GM12878 (cell line): ENCODE data around the gene ARRDC5. TPM values are rescaled to one million over a fixed set of nuclear protein-coding genes. Genes with fewer than 3 reads are reported as not detected.
"Not testable (repeated sequence)": the region's sequence is repeated elsewhere in the genome, so short reads cannot be mapped to it uniquely, and the experiment has no call there.

Experiments
- ATAC-seq: fragments of 200-7000 bp; cut with Tn5 transposase; 3 replicates; pipeline ENCODE4 v1.9.1; 2020; ENCODE audit warnings: mild to moderate bottlenecking, moderate library complexity
- BruUV-seq: library from RNA; stranded (reverse); fragments of 400-500 nt; replicated peaks from 2 replicates; lab custom pipeline; 2021; lab: Mats Ljungman, UMichigan
- CTCF ChIA-PET: fragments of 300-600 bp; sonication (Branson Sonifier 250); formaldehyde crosslinking; extraction: SDS; loops from one replicate; lab custom pipeline; 2021; ENCODE audit warnings: inconsistent platforms; lab: Yijun Ruan, JAX
- POLR2A ChIA-PET: fragments of 350-600 bp; formaldehyde crosslinking; extraction: SDS; loops from one replicate; lab custom pipeline; 2021; ENCODE audit warnings: inconsistent platforms; lab: Charles Lee
- RAD21 ChIA-PET: fragments of 300-600 bp; sonication (Branson Sonifier 250); formaldehyde crosslinking; loops from one replicate; lab custom pipeline; 2023; ENCODE audit warnings: antibody characterized with exemption; ENCODE audit not compliant: unreplicated experiment; lab: Charles Lee
- SMC1A ChIA-PET: fragments of 300-600 bp; sonication (Branson Sonifier 250); formaldehyde crosslinking; loops from one replicate; lab custom pipeline; 2023; ENCODE audit not compliant: unreplicated experiment, uncharacterized antibody; lab: Charles Lee
- DNase-seq: peaks from one replicate; pipeline ENCODE4 v3.0.0-alpha.2; 2011; ENCODE audit warnings: low read depth, low spot score
- FAIRE-seq: peaks from 3 replicates; lab custom pipeline; 2011; peaks lifted over from hg19 to GRCh38; lab: Jason Lieb, UNC
- H2AFZ ChIP-seq: 2 replicates; pipeline ENCODE4 v1.6.0; 2011; ENCODE audit warnings: low read depth, low read length, control low read depth; ENCODE audit not compliant: control insufficient read depth
- H3K27ac ChIP-seq: 2 replicates; pipeline ENCODE4 v1.5.1; 2011; ENCODE audit warnings: control low read depth; ENCODE audit not compliant: control insufficient read depth, insufficient read depth
- H3K27me3 ChIP-seq, 2 experiments: replicated peaks in 1 of 2; 2 replicates each; pipeline versions ENCODE4 v1.6.0 to v1.6.1; 2011; ENCODE audit warnings: low read length in 1 of 2; ENCODE audit not compliant: control insufficient read depth in 2 of 2, insufficient read depth in 2 of 2
- H3K36me3 ChIP-seq, 2 experiments: 2 replicates each; pipeline ENCODE4 v1.5.1; 2011; ENCODE audit warnings: low read length in 1 of 2; ENCODE audit not compliant: control insufficient read depth in 2 of 2, insufficient read depth in 2 of 2
- H3K4me1 ChIP-seq: 2 replicates; pipeline ENCODE4 v1.6.1; 2011; ENCODE audit warnings: mild to moderate bottlenecking, low read length, moderate library complexity, mixed read lengths; ENCODE audit not compliant: control insufficient read depth, insufficient read depth
- H3K4me2 ChIP-seq: 2 replicates; pipeline ENCODE4 v1.6.0; 2011; ENCODE audit warnings: control low read depth; ENCODE audit not compliant: control insufficient read depth, insufficient read depth
- H3K4me3 ChIP-seq: fragments of 200-600 bp; sonication (generic); 2 replicates; pipeline ENCODE4 v1.5.1; 2016
- H3K79me2 ChIP-seq: 2 replicates; pipeline ENCODE4 v1.6.0; 2011; ENCODE audit warnings: low read length; ENCODE audit not compliant: control insufficient read depth, insufficient read depth
- H3K9ac ChIP-seq: 2 replicates; pipeline ENCODE4 v1.8.0; 2011; ENCODE audit warnings: low read length, control low read depth, mixed read lengths; ENCODE audit not compliant: control insufficient read depth, insufficient read depth
- H3K9me3 ChIP-seq: replicated peaks from 3 replicates; pipeline ENCODE4 v1.5.1; 2011; ENCODE audit warnings: mild to moderate bottlenecking, low read length; ENCODE audit not compliant: control insufficient read depth, insufficient read depth
- H4K20me1 ChIP-seq: 2 replicates; pipeline ENCODE4 v1.6.0; 2011; ENCODE audit not compliant: control insufficient read depth, insufficient read depth
- EP300 ChIP-seq, 2 experiments: fragments of 150-350 bp in 1 of 2; IDR thresholded peaks; 2 replicates each; pipeline ENCODE4 v1.6.1; 2011 to 2012; ENCODE audit warnings: low read depth in 2 of 2, low read length in 2 of 2, borderline replicate concordance in 1 of 2, improper control_type of control experiment in 1 of 2, inconsistent platforms in 1 of 2; ENCODE audit not compliant: control insufficient read depth in 1 of 2
- GABPA ChIP-seq: IDR thresholded peaks from 2 replicates; pipeline ENCODE4 v1.6.1; 2014; ENCODE audit warnings: antibody characterized with exemption, low read depth, mild to moderate bottlenecking, inconsistent platforms
- POLR2A ChIP-seq: IDR thresholded peaks from 2 replicates; pipeline ENCODE4 v1.6.1; 2011; ENCODE audit warnings: low read depth, mild to moderate bottlenecking, low read length
- POLR2AphosphoS2 ChIP-seq: IDR thresholded peaks from 2 replicates; pipeline ENCODE4 v1.6.1; 2011; ENCODE audit warnings: low read depth, mild to moderate bottlenecking, low read length, improper control_type of control experiment, moderate library complexity
- YBX1 ChIP-seq: fragments of 450-650 bp; IDR thresholded peaks from 2 replicates; pipeline ENCODE4 v1.6.1; 2016; ENCODE audit warnings: antibody characterized with exemption
- WGBS: methylation state at CpG from one replicate; pipeline ENCODE4 v1.1.6; 2016; ENCODE audit warnings: low lambda C conversion rate; ENCODE audit not compliant: insufficient replicate concordance, insufficient coverage; ENCODE audit errors: missing lambda C conversion rate; 5-methylcytosine and 5-hydroxymethylcytosine counted together
- in situ Hi-C: fragments of 300-500 bp; cut with MboI; formaldehyde crosslinking; loops from 9 replicates; pipeline ENCODE4 v1.14.3; 2018; ENCODE audit warnings: mixed read lengths
- intact Hi-C: fragments of 100-400 bp; cut with micrococcal nuclease; formaldehyde crosslinking; loops from one replicate; pipeline ENCODE4 v1.14.2; 2022; ENCODE audit not compliant: unreplicated experiment
- polyA plus RNA-seq, 11 experiments: library from polyadenylated mRNA; depleted of rRNA in 4 of 11; unstranded in 6 of 11; stranded (reverse) in 5 of 11; fragments of >200 nt; fragmentation: Nextera tagmentation in 4 of 11; fragmentation: Illumina TruSeq in 1 of 11; extraction: Ambion mirVana in 4 of 11; extraction: Trizol in 1 of 11; gene quantifications; 1 replicate in 1 of 11; 2 replicates in 10 of 11; pipeline versions ENCODE4 v1.2.1 to v1.2.3, GENCODE V29; 2011 to 2016; ENCODE audit warnings: inconsistent platforms in 2 of 11, missing spikeins in 2 of 11, low read depth in 1 of 11
- total RNA-seq, 4 experiments: library from RNA; depleted of rRNA in 3 of 4; stranded (reverse); fragments of >200 nt in 3 of 4; fragmentation: Illumina TruSeq in 1 of 4; extraction: Trizol in 1 of 4; gene quantifications; 2 replicates each; pipeline versions ENCODE4 v1.2.1 to v1.2.3, GENCODE V29; 2013 to 2021

Gene ARRDC5
- total and polyA plus RNA-seq, 10 of the 15 experiments (the other 5 are each of a cell fraction or from before 2014, with no cell fraction given), result 0.03 to 0.38 (median 0.12) TPM; not detected in 2

GRCh38 chr19:4847190-4847973 lies 55.3 kb downstream of the ARRDC5 start:
- ChIA-PET POLR2A (no interaction called here), RAD21 (interaction anchor here (3.8 kb wide), 1 partner anchor 17 kb away, joined by 16 read pairs; the partner anchor contains the start of gene TICAM1), CTCF (interaction anchor here (5.4 to 10.7 kb wide), 2 partner anchors 36 to 64 kb away, joined by 28 to 346 read pairs; no protein-coding TSS in a partner anchor), SMC1A (interaction anchor here (13.9 kb wide), 1 partner anchor 36 kb away, joined by 176 read pairs; no protein-coding TSS in a partner anchor)
- H3K4me1 ChIP-seq, result peaks cover 27% of the 10 kb centered on the region
- no peaks in the 10 kb centered on the region for H3K27me3 ChIP-seq
- 96% methylated on average over 23 of the region's 23 CpGs for WGBS
- no peak overlapping the region for H3K9ac ChIP-seq
- no peaks in the 10 kb centered on the region for H3K79me2 ChIP-seq
- intact Hi-C loops (no loop called here), in situ Hi-C loops (no loop called here)
- FAIRE-seq (no peak), ATAC-seq (no peak), DNase-seq (no peak)
- no peak overlapping the region for H3K4me2 ChIP-seq
- H2AFZ ChIP-seq, result no peak overlapping the region
- TF ChIP-seq EP300 (IDR thresholded peaks at IDR 0.05; ENCODE audit: borderline replicate concordance in 1 of 2, control insufficient read depth in 1 of 2, low read depth in 2 of 2, low read length in 2 of 2) (no peak), GABPA (no peak), POLR2A (peak; percentile 38; the same call in 1 of the 2 replicates), YBX1 (no peak), POLR2AphosphoS2 (no peak)
- no TSS peak for BruUV-seq
- H3K9me3 ChIP-seq, result no peaks in the 10 kb centered on the region
- H4K20me1 ChIP-seq, result no peaks in the 10 kb centered on the region
- H3K4me3 ChIP-seq, result no peak overlapping the region
- peaks cover 10 to 17% of the 10 kb centered on the region in 2 experiments; a peak in 3 of 4 replicates for H3K36me3 ChIP-seq
- no peak overlapping the region for H3K27ac ChIP-seq

DNA sequence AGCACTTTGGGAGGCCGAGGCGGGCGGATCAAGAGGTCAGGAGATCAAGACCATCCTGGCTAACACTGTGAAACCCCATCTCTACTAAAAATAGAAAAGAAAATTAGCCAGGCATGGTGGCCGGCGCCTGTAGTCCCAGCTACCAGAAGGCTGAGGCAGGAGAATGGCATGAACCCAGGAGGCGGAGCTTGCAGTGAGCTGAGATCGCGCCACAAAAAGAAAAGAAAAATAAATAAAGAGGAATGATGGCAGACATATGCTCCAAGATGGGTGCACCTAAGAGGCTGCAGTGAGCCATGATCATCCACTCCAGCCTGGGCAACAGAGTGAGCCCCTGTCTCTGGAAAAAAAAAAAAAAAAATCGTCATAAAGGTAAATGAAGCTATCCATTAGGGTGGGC lies 56.7 kb downstream of the ARRDC5 start:
- H3K27me3 ChIP-seq, H3K9me3 ChIP-seq, H2AFZ ChIP-seq, H3K4me2 ChIP-seq, BruUV-seq, H3K27ac ChIP-seq, H3K9ac ChIP-seq, intact Hi-C loops, DNase-seq, FAIRE-seq, H3K4me3 ChIP-seq, H4K20me1 ChIP-seq, H3K79me2 ChIP-seq, ATAC-seq, POLR2A ChIA-PET, in situ Hi-C loops: not testable (repeated sequence)
- ChIA-PET CTCF (interaction anchor here (0.8 to 5.4 kb wide), 6 partner anchors 13 to 66 kb away, joined by 3 to 29 read pairs (median 4); no protein-coding TSS in a partner anchor), RAD21 (interaction anchor here (0.7 to 3.8 kb wide), 2 partner anchors 15 to 214 kb away, joined by 4 to 16 read pairs; partner anchors contain the start of gene TICAM1), SMC1A (interaction anchor here (13.9 kb wide), 1 partner anchor 35 kb away, joined by 176 read pairs; no protein-coding TSS in a partner anchor)
- H3K4me1 ChIP-seq, result peaks cover 25% of the 10 kb centered on the region
- WGBS, result 95% methylated on average over 8 of the region's 9 CpGs
- peaks cover 10 to 12% of the 10 kb centered on the region in 2 experiments; a peak in 3 of 4 replicates for H3K36me3 ChIP-seq
